Stimulated activated CD4-positive, alpha-beta T cell treated with anti-CD3 and anti-CD28 coated beads, Interleukin-15, amount 100 ng/mL, for 1 hour (primary cell): ENCODE measurements around the gene C1orf74.
"Not testable (repeated sequence)": the region's sequence is repeated elsewhere in the genome, so short reads cannot be mapped to it uniquely, and the experiment has no call there.

Experiments
- DNase-seq, 2 donors: peaks; one replicate each; pipeline ENCODE4 v3.0.0-alpha.2; 2020; ENCODE audit warnings: low read depth in 1 of 2, low spot score in 1 of 2

The C1orf74 gene

GRCh38 chr1:209805875-209806760 lies 21.8 kb upstream of the C1orf74 start, which contains the start of gene IRF6:
TSS of gene IRF6 (minus strand) at chr1:209806142. CDS start at chr1:209801413, 4,729 bp downstream.
- DNase-seq, result peak; percentile 29 to 58

GRCh38 chr1:209805341-209805781 lies 21.0 kb upstream of the C1orf74 start:
- no peak for DNase-seq

- DNase-seq, result no peak
Measured at GRCh38 chr1:209803568-209803967, 19.2 kb upstream of the C1orf74 start.

- DNase-seq, result no peak
Measured at GRCh38 chr1:209802780-209803152, 18.4 kb upstream of the C1orf74 start.

- no peak for DNase-seq
Measured at GRCh38 chr1:209802117-209802779, 17.9 kb upstream of the C1orf74 start.

GRCh38 chr1:209800984-209801834 lies 16.9 kb upstream of the C1orf74 start:
- no peak for DNase-seq

GRCh38 chr1:209797978-209798639 lies 13.8 kb upstream of the C1orf74 start:
- DNase-seq, result no peak

- not testable (repeated sequence) for DNase-seq
Measured at GRCh38 chr1:209793711-209794110, 9.4 kb upstream of the C1orf74 start.

GRCh38 chr1:209791920-209792319 lies 7.6 kb upstream of the C1orf74 start:
- DNase-seq, result no peak

- no peak for DNase-seq
Measured at GRCh38 chr1:209790286-209791193, 6.2 kb upstream of the C1orf74 start.

- DNase-seq, result no peak
Measured at GRCh38 chr1:209789245-209789644, 4.9 kb upstream of the C1orf74 start.

GRCh38 chr1:209787551-209787950 lies 3.2 kb upstream of the C1orf74 start:
- DNase-seq, result no peak

- no peak for DNase-seq
Measured at GRCh38 chr1:209786146-209786545, 1.8 kb upstream of the C1orf74 start.

GRCh38 chr1:209785592-209785991 lies 1.2 kb upstream of the C1orf74 start:
- DNase-seq, result no peak

GRCh38 chr1:209783386-209783785 lies 973 bp downstream of the C1orf74 start:
- DNase-seq, result no peak

- no peak for DNase-seq
Measured at GRCh38 chr1:209780268-209780667, 4.1 kb downstream of the C1orf74 start.

GRCh38 chr1:209778102-209778501 lies 6.3 kb downstream of the C1orf74 start:
- DNase-seq, result no peak

GRCh38 chr1:209777587-209777986 lies 6.8 kb downstream of the C1orf74 start:
- no peak for DNase-seq

- DNase-seq, result no peak
Measured at GRCh38 chr1:209775678-209776077, 8.7 kb downstream of the C1orf74 start.

- DNase-seq, result no peak
Measured at GRCh38 chr1:209774592-209774991, 9.8 kb downstream of the C1orf74 start.
